A549 (cell line): ENCODE results near the gene ARL4A. TPM values are rescaled to one million over a fixed set of nuclear protein-coding genes. Genes with fewer than 3 reads are reported as not detected.
A peak's percentile ranks its signal among the peaks of the same experiment; 100 is the strongest.
"Not testable (repeated sequence)": the region's sequence is repeated elsewhere in the genome, so short reads cannot be mapped to it uniquely, and the experiment has no call there.

Experiments used
- ATAC-seq, 2 experiments: fragments of 200-7000 bp in 1 of 2; fragments of >200 bp in 1 of 2; cut with Nextera tagmentation in 1 of 2; cut with Tn5 transposase in 1 of 2; 3 replicates each; pipeline versions ENCODE4 v1.8.0 to v1.9.1; 2018 to 2020; ENCODE audit warnings: mild to moderate bottlenecking in 1 of 2, moderate library complexity in 1 of 2
- CTCF ChIA-PET: fragments of 300-600 bp; sonication (Branson Sonifier 250); formaldehyde crosslinking; extraction: SDS; loops from one replicate; lab custom pipeline; 2021; ENCODE audit warnings: antibody characterized with exemption, inconsistent platforms; lab: Yijun Ruan, JAX
- POLR2A ChIA-PET: fragments of 350-600 bp; formaldehyde crosslinking; extraction: SDS; loops from one replicate; lab custom pipeline; 2021; ENCODE audit warnings: antibody characterized with exemption, inconsistent platforms; lab: Yijun Ruan, JAX
- DNase-seq, 2 experiments: peaks; one replicate each; pipeline versions ENCODE4 v3.0.0 to v3.0.0-alpha.2; 2011 to 2016; ENCODE audit warnings: low read depth in 1 of 2, low spot score in 1 of 2
- FAIRE-seq: peaks from 2 replicates; lab custom pipeline; 2011; peaks lifted over from hg19 to GRCh38; lab: Jason Lieb, UNC
- H3K27ac ChIP-seq, 2 experiments: fragments of >200 bp; sonication (Bioruptor Twin); formaldehyde crosslinking; 3 replicates each; pipeline ENCODE4 v1.5.1; 2016 to 2017
- H3K4me1 ChIP-seq: fragments of >200 bp; sonication (Bioruptor Twin); formaldehyde crosslinking; 3 replicates; pipeline ENCODE4 v1.6.1; 2016
- H3K4me2 ChIP-seq: fragments of >200 bp; sonication (Bioruptor Twin); formaldehyde crosslinking; 3 replicates; pipeline ENCODE4 v1.6.1; 2016
- H3K4me3 ChIP-seq: fragments of >200 bp; sonication (Bioruptor Twin); formaldehyde crosslinking; 3 replicates; pipeline ENCODE4 v1.5.1; 2016
- H3K9me3 ChIP-seq: fragments of >200 bp; sonication (Bioruptor Twin); formaldehyde crosslinking; 3 replicates; pipeline ENCODE4 v1.6.1; 2016
- CHD2 ChIP-seq: fragments of 150-350 bp; IDR thresholded peaks from 2 replicates; pipeline ENCODE4 v1.6.1; 2014; ENCODE audit warnings: low read length; ENCODE audit not compliant: partially characterized antibody
- EP300 ChIP-seq, 2 experiments: fragments of >200 bp; sonication (Bioruptor Twin); formaldehyde crosslinking; IDR thresholded peaks; 2 replicates in 1 of 2; 3 replicates in 1 of 2; pipeline ENCODE4 v1.6.1; 2016 to 2017
- ESRRA ChIP-seq: fragments of 150-350 bp; IDR thresholded peaks from 2 replicates; pipeline ENCODE4 v1.6.1; 2014; ENCODE audit warnings: mild to moderate bottlenecking, low read length, borderline replicate concordance
- FOSL2 ChIP-seq, 2 experiments: fragments of 450-650 bp in 1 of 2; fragments of >200 bp in 1 of 2; sonication (Bioruptor Twin) in 1 of 2; formaldehyde crosslinking; IDR thresholded peaks; 2 replicates each; pipeline versions ENCODE4 v1.5.0 to v1.6.1; 2016 to 2020; ENCODE audit warnings: mild to moderate bottlenecking in 1 of 2, moderate library complexity in 1 of 2
- FOXS1 ChIP-seq: fragments of 250-450 bp; sonication (Bioruptor Pico); IDR thresholded peaks from 2 replicates; pipeline ENCODE4 v1.5.0; 2020; ENCODE audit warnings: mild to moderate bottlenecking, moderate library complexity
- GATA3 ChIP-seq: IDR thresholded peaks from 2 replicates; pipeline ENCODE4 v1.6.1; 2012; ENCODE audit warnings: borderline replicate concordance
- JUN ChIP-seq, 2 experiments: fragments of >200 bp; sonication (Bioruptor Twin); formaldehyde crosslinking; IDR thresholded peaks; 2 replicates in 1 of 2; 3 replicates in 1 of 2; pipeline ENCODE4 v1.6.1; 2016 to 2017
- JUNB ChIP-seq: fragments of >200 bp; sonication (Bioruptor Twin); formaldehyde crosslinking; IDR thresholded peaks from 2 replicates; pipeline ENCODE4 v1.6.1; 2016
- KDM1A ChIP-seq: fragments of 200-600 bp; sonication (generic); IDR thresholded peaks from 2 replicates; pipeline ENCODE4 v1.6.1; 2016; ENCODE audit warnings: low read depth, mild to moderate bottlenecking
- MAFK ChIP-seq: fragments of 450-650 bp; IDR thresholded peaks from 2 replicates; pipeline ENCODE4 v1.6.1; 2014; ENCODE audit not compliant: partially characterized antibody
- NFE2L2 ChIP-seq: fragments of 150-350 bp; conservative IDR thresholded peaks from 2 replicates; pipeline ENCODE4 v1.6.1; 2014; ENCODE audit warnings: low read length
- TP53 ChIP-seq: fragments of 250-450 bp; sonication (Bioruptor Pico); IDR thresholded peaks from 2 replicates; pipeline ENCODE4 v1.5.0; 2021; ENCODE audit warnings: mild to moderate bottlenecking, moderate library complexity
- ZFP36 ChIP-seq: fragments of 450-650 bp; IDR thresholded peaks from 2 replicates; pipeline ENCODE4 v1.6.1; 2014; ENCODE audit warnings: borderline replicate concordance; ENCODE audit not compliant: partially characterized antibody
- WGBS: methylation state at CpG from one replicate; pipeline ENCODE4 v1.1.6; 2017; ENCODE audit errors: missing lambda C conversion rate; 5-methylcytosine and 5-hydroxymethylcytosine counted together
- polyA plus RNA-seq, 4 experiments: library from polyadenylated mRNA; depleted of rRNA in 3 of 4; stranded (reverse); fragments of >200 nt; fragmentation: RNase III in 1 of 4; extraction: RNeasy Plus Mini Kit Qiagen cat#74134 plus additional on column Dnase treatment in 1 of 4; gene quantifications; 2 replicates in 3 of 4; 3 replicates in 1 of 4; pipeline ENCODE4 v1.2.3, GENCODE V29; 2011 to 2017
- TF ChIP-seq, protein P1 (sequence below): IDR thresholded peaks from 2 replicates; pipeline ENCODE4 v1.6.1; 2012
- TF ChIP-seq, protein P2 (sequence below): fragments of >200 bp; sonication (Bioruptor Twin); formaldehyde crosslinking; IDR thresholded peaks from 3 replicates; pipeline ENCODE4 v1.5.1; 2016
- TF ChIP-seq, protein P3 (sequence below): fragments of >200 bp; sonication (Bioruptor Twin); formaldehyde crosslinking; IDR thresholded peaks from 3 replicates; pipeline ENCODE4 v1.6.1; 2016
- TF ChIP-seq, protein P4 (sequence below): fragments of 200-600 bp; sonication (generic); IDR thresholded peaks from 2 replicates; pipeline ENCODE4 v1.6.1; 2016; ENCODE audit warnings: antibody characterized with exemption, mild to moderate bottlenecking, moderate library complexity

The ARL4A gene
- polyA plus RNA-seq, 2 of the 4 experiments (the other 2 are of a cell fraction): 51.9 to 76.1 TPM

DNA sequence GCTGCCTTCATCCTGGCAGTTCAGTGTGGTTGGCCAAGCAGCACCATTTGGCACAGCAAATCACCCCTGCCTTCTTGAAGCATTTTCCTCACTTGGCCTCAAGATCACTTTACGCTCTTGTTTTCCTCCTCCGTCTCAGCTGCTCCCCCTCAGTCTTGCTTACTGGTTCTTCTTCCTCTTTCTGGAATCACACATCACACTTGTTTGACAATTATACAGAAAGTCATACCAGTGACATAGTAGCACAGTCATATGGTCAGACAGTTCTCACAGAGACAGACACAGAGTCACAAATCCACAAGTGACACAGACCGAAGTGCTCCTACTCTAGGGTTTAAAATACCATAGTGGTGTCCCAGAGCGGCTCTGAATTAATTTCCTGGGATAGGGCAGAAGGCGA is 43.8 kb upstream of the ARL4A start:
- ATAC-seq (no peak), DNase-seq (no peak), FAIRE-seq (peak; percentile 23)
- WGBS: 95% methylated on average over 5 of the region's 5 CpGs
- no peak overlapping the region for H3K4me2 ChIP-seq
- H3K9me3 ChIP-seq: no peaks in the 10 kb centered on the region
- POLR2A ChIA-PET: no interaction called here
- H3K4me1 ChIP-seq: peaks cover 44% of the 10 kb centered on the region
- peak overlapping the region in 1 of 2 experiments; percentile 53; a peak in 2 of 6 replicates for H3K27ac ChIP-seq
- no peak for TF ChIP-seq TP53 (CRISPR knock-in tag)
- H3K4me3 ChIP-seq: no peak overlapping the region
- CTCF ChIA-PET: interaction anchor here (2.2 to 4.3 kb wide), 2 partner anchors 42 to 619 kb away, joined by 19 to 21 read pairs; partner anchors contain the start of gene ARL4A

DNA sequence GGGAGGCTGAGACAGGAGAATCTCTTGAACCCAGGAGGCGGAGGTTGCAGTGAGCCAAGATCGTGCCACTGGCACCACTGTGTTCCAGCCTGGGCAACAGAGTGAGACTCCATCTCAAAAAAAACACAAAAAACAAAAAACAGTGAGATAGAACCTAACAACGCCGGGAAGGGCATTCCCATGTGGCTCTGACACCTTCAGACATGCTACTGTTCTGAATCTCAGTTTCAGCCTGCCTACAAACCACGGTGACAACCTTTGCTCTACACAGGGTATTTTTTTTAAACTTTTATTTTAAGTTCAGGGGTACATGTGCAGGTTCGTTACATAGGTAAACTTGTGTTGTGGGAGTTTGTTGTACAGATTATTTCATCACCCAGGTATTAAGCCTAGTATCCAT is 42.2 kb upstream of the ARL4A start:
- FAIRE-seq, POLR2A ChIA-PET: not testable (repeated sequence)
- 80% methylated on average over 6 of the region's 6 CpGs for WGBS

DNA sequence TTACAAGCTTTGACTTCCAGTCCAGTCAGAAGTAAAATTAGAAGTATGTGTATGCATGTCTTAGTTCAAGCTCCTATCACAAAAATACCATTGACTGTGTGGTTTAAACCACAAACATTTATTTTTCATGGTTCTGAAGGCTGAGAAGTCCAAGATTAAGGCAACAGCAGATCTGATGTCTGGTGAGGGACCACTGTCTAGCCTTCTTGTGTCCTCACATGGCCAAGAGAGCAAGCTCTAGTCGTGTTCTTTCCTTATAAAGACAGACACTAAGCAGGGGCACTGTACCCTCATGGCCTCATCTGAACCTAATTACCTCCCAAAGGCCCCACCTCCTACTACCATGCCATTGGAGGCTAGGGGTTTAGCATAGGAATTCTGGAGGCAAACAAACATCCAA is 41.3 kb upstream of the ARL4A start:
- CTCF ChIA-PET: interaction anchor here (1.0 to 1.5 kb wide), 2 partner anchors 38 to 40 kb away, joined by 4 to 14 read pairs; no protein-coding TSS in a partner anchor
- no peaks in the 10 kb centered on the region for H3K9me3 ChIP-seq

More for the DNA sequence above, 42.2 kb upstream of the ARL4A start:
- H3K27ac ChIP-seq, H3K9me3 ChIP-seq, H3K4me3 ChIP-seq, ATAC-seq, H3K4me2 ChIP-seq, DNase-seq: not testable (repeated sequence)
- CTCF ChIA-PET: interaction anchor here (1.5 kb wide), 1 partner anchor 41 kb away, joined by 14 read pairs; no protein-coding TSS in a partner anchor
- peaks cover 45% of the 10 kb centered on the region for H3K4me1 ChIP-seq

DNA sequence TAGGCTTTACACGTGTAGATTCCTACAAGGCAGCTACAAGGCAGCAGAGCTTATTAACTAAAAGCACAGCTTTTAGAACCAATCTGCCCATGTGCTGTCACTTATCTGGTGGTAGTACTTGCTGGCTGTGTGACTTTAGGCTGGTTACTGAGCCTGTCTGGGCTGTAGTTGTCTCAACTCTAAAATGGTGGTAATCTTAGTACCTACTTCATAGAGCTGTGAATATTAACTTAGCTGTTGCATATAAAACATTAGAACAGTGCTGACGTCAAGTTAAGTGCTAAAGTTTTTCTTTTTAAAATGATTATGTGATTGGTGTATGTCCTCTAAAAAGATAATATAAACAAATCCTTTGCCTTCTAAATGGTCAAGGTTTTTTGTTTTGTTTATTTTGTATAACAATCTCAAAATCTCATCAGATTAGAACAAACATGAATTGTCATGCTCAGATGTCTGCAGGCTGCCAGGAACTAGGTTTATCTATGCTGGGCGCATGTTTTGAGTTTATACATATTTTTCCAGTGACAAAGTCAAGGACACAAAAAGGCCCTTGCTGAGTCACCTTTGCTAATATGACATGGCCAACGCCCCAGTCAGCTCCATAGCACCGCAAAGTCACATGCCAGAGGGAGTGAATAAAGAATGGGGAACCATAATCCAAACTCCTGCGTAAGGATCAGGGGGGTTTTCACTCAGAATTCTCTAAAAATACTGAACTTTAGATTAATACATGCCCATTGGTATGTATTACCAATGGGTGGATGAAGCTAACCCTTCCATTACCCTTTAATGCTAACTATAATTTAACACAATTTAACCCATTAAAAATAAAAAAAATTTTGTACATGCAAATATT is 39.8 kb upstream of the ARL4A start:
- ChIA-PET CTCF (interaction anchor here (0.6 to 1.7 kb wide), 3 partner anchors 39 to 1393 kb away, joined by 3 to 15 read pairs (median 3); partner anchors contain the start of gene ARL4A), POLR2A (interaction anchor here (1.2 kb wide), 1 partner anchor 39 kb away, joined by 7 read pairs; the partner anchor contains the start of gene ARL4A)
- peak; percentile 91 to 95 for ATAC-seq
- TF ChIP-seq ESRRA: 0 out of 2 replicates have a peak, but pooled peaks have one; percentile 57
- TF ChIP-seq GATA3: peak; percentile 94
- TF ChIP-seq, protein P1, sequence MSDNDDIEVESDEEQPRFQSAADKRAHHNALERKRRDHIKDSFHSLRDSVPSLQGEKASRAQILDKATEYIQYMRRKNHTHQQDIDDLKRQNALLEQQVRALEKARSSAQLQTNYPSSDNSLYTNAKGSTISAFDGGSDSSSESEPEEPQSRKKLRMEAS: peak; percentile 80
- peak; percentile 44; the same call in 1 of the 2 replicates for TF ChIP-seq NFE2L2
- no peak for TF ChIP-seq KDM1A
- peak in 1 of 2 experiments; percentile 61; a peak in 2 of 5 replicates for TF ChIP-seq EP300 (IDR thresholded peaks at IDR 0.05)
- peak; percentile 78 for TF ChIP-seq FOSL2 (IDR thresholded peaks at IDR 0.05)
- TF ChIP-seq FOSL2 (CRISPR knock-in tag; IDR thresholded peaks at IDR 0.05): peak; percentile 94
- TF ChIP-seq TP53 (CRISPR knock-in tag): no peak
- TF ChIP-seq, protein P2, sequence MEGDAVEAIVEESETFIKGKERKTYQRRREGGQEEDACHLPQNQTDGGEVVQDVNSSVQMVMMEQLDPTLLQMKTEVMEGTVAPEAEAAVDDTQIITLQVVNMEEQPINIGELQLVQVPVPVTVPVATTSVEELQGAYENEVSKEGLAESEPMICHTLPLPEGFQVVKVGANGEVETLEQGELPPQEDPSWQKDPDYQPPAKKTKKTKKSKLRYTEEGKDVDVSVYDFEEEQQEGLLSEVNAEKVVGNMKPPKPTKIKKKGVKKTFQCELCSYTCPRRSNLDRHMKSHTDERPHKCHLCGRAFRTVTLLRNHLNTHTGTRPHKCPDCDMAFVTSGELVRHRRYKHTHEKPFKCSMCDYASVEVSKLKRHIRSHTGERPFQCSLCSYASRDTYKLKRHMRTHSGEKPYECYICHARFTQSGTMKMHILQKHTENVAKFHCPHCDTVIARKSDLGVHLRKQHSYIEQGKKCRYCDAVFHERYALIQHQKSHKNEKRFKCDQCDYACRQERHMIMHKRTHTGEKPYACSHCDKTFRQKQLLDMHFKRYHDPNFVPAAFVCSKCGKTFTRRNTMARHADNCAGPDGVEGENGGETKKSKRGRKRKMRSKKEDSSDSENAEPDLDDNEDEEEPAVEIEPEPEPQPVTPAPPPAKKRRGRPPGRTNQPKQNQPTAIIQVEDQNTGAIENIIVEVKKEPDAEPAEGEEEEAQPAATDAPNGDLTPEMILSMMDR: no peak
- TF ChIP-seq, protein P3, sequence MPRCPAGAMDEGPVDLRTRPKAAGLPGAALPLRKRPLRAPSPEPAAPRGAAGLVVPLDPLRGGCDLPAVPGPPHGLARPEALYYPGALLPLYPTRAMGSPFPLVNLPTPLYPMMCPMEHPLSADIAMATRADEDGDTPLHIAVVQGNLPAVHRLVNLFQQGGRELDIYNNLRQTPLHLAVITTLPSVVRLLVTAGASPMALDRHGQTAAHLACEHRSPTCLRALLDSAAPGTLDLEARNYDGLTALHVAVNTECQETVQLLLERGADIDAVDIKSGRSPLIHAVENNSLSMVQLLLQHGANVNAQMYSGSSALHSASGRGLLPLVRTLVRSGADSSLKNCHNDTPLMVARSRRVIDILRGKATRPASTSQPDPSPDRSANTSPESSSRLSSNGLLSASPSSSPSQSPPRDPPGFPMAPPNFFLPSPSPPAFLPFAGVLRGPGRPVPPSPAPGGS: peak; percentile 19; the same call in 1 of the 3 replicates
- TF ChIP-seq JUNB: peak; percentile 83
- TF ChIP-seq FOXS1: peak; percentile 64; the same call in 1 of the 2 replicates
- peak; percentile 51 to 72; a peak in 3 of 5 replicates for TF ChIP-seq JUN (IDR thresholded peaks at IDR 0.05)
- TF ChIP-seq ZFP36: peak; percentile 87
- TF ChIP-seq CHD2: no peak
- TF ChIP-seq MAFK: peak; percentile 85
- peak; percentile 87 for FAIRE-seq
- peak overlapping the region; percentile 52 for H3K4me2 ChIP-seq
- 10% methylated on average over 6 of the region's 6 CpGs for WGBS
- H3K4me1 ChIP-seq: peaks cover 50% of the 10 kb centered on the region
- DNase-seq: peak; percentile 44 to 88
- no peak overlapping the region for H3K4me3 ChIP-seq
- H3K9me3 ChIP-seq: no peaks in the 10 kb centered on the region
- peak overlapping the region; percentile 68 to 84 for H3K27ac ChIP-seq

More for the DNA sequence above, 41.3 kb upstream of the ARL4A start:
- Histone ChIP-seq H3K4me3 (no peak overlapping the region), H3K27ac (peak overlapping the region; percentile 68 to 76)
- POLR2A ChIA-PET: no interaction called here
- 77% methylated on average over 1 of the region's 1 CpG for WGBS
- no peak for ATAC-seq
- DNase-seq: no peak
- TF ChIP-seq, protein P4, sequence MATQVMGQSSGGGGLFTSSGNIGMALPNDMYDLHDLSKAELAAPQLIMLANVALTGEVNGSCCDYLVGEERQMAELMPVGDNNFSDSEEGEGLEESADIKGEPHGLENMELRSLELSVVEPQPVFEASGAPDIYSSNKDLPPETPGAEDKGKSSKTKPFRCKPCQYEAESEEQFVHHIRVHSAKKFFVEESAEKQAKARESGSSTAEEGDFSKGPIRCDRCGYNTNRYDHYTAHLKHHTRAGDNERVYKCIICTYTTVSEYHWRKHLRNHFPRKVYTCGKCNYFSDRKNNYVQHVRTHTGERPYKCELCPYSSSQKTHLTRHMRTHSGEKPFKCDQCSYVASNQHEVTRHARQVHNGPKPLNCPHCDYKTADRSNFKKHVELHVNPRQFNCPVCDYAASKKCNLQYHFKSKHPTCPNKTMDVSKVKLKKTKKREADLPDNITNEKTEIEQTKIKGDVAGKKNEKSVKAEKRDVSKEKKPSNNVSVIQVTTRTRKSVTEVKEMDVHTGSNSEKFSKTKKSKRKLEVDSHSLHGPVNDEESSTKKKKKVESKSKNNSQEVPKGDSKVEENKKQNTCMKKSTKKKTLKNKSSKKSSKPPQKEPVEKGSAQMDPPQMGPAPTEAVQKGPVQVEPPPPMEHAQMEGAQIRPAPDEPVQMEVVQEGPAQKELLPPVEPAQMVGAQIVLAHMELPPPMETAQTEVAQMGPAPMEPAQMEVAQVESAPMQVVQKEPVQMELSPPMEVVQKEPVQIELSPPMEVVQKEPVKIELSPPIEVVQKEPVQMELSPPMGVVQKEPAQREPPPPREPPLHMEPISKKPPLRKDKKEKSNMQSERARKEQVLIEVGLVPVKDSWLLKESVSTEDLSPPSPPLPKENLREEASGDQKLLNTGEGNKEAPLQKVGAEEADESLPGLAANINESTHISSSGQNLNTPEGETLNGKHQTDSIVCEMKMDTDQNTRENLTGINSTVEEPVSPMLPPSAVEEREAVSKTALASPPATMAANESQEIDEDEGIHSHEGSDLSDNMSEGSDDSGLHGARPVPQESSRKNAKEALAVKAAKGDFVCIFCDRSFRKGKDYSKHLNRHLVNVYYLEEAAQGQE: no peak
- no peak for TF ChIP-seq JUN (IDR thresholded peaks at IDR 0.05)
- TF ChIP-seq, all 56 proteins: peak for 0
- FAIRE-seq: no peak
- Histone ChIP-seq H3K4me2 (peak overlapping the region; percentile 8; the same call in 1 of the 3 replicates), H3K4me1 (peaks cover 48% of the 10 kb centered on the region)
